Cerebellar nuclear complex (tissue), 1 donor: ENCODE data around the gene LIMS3.
"Not testable (repeated sequence)": the region's sequence is repeated elsewhere in the genome, so short reads cannot be mapped to it uniquely, and the experiment has no call there.

Experiments
- DNase-seq, 2 experiments: peaks; one replicate each; lab custom pipeline; 2025; lab: John Stamatoyannopoulos, UW

The LIMS3 gene

DNA sequence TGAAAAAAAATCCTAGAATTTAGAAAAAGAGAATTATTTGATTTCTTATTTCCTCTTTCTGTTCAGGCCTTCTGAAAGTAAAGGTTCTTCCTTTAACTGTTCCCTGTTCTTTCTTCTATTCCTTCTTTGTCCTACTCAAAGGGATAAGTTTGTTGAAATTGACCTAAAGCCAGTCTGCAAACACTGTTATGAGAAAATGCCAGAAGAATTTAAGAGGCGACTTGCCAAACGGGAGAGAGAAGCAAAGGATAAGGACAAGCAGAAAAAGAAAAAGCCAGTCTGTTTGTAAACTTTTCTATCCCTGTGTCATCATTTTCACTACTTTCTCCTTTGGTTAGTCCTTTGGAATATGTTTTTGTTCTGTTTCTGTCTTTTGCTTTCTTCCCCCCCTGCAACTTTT, 26.0 kb downstream of the LIMS3 start:
- not testable (repeated sequence) for DNase-seq

DNA sequence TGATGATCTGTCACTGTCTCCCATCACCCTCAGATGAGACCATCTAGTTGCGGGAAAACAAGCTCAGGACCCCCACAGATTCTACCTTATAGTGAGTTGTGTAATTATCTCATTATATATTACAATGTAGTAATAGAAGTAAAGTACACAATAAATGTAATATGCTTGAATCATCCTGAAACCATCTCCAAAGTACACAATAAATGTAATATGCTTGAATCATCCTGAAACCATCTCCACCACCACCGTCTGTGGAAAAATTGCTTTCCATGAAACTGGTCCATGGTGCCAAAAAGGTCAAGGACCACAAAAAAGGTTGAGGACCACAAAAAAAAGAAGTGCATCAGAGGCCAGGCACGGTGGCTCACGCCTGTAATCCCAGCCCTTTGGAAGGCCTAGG, 29.3 kb downstream of the LIMS3 start:
- DNase-seq = not testable (repeated sequence)

DNA sequence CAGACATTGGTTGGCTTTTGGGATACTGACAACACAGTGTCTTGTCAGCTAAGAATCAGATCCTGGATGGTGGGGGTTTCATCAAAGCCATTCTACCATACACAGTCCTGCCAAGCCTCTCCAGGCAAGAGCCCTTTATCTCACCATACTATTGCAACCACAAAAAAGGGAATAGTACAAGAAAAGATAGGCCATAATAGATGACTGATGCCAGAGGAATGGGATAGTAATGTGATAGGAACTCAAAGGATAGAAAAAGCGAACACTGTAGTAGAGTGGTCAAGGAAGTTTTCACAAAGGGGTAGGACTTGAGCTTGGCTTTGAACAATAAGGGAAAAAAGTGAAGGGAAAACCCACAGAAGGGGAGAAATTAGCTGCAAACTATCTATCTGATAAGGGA, 30.7 kb downstream of the LIMS3 start:
- DNase-seq = not testable (repeated sequence)

DNA sequence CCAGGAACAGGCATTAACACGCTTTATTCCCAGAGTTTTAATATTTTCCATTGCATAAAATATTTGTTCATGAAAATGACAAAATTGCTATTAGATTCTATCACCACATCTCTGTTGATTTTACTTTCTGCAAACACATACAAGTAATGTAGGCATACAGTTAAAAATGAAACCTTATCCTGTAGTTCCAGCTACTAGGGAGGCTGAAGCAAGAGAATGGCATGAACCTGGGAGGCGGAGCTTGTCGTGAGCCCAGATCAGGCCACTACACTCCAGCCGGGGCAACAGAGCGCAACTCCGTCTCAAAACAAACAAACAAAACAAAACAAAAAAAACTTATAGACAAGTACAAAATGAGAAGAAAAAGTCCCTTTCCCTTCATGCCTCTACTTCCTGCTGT, 38.0 kb downstream of the LIMS3 start:
- not testable (repeated sequence) for DNase-seq

DNA sequence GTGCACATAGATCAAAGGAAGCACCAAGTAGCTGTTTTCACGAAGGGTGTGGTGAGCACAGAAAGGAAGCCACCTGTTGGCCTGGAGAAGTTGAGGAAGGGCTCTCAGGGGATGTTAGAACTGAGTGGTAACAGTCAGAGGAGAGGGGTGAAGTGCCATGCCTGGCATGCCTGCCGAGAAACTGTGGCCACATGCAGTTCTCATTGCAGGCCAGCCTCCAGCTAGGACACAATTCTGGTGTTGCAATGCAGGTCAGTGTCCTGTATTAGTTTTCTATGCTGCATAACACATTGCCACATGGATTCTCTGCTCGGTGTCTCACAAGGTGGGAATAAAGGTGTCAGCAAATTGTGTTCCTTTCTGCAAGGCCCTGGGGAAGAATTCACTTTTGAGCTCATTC, 46.9 kb downstream of the LIMS3 start:
- DNase-seq = not testable (repeated sequence)

DNA sequence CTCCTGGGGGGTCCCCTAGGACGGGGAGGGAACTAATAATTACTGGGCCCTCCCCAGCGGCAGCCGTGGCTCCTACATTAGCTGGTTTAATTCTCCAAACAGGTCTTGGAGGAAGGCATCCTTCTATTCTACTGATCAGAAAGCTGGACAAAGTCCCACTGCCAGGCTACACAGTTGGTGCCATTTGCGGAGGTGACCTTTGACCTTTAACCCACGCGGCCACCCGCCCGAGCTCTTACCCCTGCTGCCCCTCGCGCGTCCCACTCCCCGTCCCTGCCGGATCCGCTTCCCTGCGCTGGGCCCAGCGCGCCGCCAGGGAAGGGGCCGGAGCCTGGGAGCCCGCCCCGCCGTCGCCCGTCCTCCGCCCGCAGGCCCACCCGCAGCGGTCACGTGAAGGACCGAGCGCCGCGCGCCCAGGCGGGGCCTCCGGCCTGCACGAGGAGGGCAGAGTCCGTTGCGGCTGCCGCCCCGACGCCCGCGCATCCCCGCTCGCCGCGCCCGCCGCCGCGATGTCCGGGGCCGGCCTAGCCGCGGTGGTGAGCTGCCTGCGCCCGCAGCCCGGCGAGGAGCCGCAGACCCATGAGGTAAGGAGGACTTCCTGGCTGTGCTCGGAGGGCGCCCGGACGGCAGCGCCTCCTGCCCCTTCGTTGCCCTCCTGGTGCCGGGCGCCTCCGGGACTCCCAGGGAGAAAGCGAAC, 48.9 kb downstream of the LIMS3 start:
- DNase-seq = not testable (repeated sequence)

DNA sequence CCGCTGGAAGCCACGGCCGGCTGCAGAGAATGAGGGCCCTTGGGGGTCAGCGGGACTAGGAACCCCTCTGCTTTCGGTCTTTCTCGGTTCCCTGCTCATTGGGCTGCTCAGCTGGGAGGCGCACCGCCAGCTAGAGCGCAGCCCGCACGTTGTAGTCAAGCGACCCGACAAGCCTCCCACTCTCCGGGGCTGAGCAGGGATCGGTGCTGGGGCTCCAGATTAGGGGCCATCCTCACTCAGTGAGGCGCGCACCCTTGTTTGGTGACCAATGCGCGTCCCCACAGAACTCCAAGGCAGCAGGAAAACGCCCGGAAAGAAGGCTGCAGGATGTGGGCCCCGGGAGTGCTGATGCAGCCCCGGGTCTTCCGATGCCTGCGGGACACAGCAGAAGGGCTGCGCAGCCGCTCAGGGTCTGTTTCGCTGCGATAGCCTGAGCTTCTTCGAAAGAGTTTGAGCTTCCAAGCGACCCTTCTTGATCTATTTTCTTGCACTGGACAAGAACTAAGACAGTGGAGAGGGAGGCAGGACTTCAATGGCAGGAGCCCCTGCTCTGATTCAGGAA, 49.6 kb downstream of the LIMS3 start:
- DNase-seq = not testable (repeated sequence)

DNA sequence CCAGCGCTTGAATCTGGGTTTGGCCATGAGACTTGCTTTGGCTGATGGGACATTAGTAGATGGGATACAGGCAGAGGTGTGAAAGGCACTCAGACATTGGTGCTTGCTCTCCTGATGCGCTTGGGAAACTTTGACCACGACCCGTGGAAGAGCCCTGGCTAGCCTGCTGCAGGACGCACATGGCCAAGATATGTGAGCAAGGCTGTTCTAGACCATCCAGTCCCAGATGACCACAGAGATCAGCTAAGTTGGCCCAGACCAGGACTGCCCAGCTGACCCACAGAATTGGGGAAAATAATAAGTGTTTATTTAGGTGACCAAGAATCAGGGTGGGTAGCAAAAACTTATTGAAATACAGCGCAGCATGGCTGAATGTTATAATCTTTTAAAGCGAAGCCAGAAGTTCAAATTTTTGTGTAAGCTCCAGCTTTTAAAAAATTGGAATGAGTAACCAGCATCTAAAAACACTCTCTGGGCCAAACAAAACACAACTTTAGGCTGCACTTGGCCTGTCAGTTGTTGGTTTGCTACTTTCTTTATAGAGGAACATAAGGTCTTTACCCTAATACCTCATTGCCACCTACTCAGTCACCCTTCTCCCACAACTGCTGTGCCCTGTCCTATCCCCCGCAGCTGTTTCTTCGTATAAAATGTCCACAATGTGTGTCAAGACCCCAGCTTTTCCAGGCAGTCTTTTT, 51.8 kb downstream of the LIMS3 start:
- DNase-seq = not testable (repeated sequence)

DNA sequence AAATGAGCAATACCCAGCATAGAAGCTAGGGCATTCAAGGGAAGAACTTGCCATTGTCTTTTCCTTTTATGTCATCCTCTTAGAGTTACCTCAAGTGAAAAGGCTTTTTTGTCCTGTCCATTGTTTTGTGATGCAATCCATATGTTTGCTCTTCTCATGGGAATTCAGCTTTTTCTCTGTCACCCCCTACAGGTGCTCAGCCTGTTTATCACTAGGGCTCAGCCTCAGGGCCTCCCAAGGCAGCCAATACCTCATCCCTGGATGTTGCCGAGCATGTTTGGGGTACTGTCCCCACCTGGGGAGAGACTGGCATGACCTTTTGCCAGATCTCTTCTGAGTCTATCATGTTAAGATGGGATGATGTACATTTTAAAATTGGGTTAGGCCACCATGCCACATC, 65.5 kb downstream of the LIMS3 start:
- DNase-seq = not testable (repeated sequence)

DNA sequence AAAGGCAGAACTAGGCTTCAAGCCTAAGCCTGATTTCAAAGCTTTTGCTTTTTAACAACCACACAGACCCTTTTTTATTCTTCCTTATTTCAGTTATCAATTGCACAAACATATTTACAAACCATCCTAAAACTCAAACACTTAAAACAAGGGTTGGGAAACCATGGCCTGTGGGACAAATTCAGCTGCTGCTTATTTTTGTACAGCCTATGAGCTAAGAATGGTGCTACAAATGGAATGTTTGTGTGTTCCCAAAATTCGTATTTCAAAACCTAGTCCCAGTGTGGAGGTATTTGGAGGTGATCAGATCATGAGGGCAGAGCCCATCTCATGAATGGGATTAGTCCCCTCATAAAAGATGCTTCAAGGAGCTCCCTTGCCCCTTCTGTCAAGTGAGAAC, 67.0 kb downstream of the LIMS3 start:
- not testable (repeated sequence) for DNase-seq

DNA sequence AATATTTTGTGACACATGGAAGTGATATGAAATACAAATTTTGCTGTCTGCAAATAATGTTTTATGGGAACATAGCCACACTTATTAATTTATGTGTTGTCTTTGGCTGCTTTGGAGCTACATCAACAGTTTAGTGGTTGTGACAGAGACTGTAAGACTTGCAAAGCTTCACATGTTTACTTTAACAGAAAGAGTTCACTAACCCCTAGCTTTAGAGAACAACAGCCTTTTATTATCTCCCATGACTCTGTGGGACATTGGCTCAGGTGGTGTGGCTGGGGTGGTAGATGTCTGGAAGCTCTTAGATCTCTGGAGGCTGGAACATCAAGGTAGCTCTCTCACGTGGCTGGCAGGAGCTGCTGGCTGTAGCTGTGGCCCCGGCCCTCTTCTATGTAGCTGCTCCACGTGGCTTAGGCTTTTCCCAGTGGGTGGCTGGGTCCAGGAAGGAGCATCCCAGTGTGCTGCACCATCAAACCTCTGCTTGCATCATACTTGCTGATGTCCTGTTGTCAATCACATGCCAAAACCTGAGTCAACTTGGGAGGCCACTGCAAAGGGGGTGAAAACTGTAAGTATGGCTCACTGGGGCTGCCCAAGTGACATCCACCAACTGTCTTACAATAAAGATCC, 67.7 kb downstream of the LIMS3 start:
- not testable (repeated sequence) for DNase-seq

DNA sequence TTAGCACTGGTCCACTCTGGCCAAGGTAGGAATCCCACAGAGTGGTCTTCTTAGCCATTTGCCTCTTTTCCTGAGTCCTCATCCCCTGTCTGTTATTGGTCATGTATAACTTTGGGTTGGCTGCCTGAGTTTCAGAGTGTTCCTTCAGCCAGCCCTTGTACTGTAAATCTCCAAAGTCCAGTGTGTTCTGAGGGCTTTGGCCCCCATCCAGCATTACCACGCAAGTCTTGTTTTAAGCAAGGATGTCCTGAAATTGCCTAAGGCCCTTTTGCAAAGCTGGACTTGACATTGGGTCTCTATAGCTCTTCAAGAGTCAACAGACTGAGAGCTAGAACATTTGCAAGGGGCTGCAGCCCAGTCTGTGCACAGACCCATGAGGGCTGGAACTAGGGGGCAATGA, 68.4 kb downstream of the LIMS3 start:
- not testable (repeated sequence) for DNase-seq

DNA sequence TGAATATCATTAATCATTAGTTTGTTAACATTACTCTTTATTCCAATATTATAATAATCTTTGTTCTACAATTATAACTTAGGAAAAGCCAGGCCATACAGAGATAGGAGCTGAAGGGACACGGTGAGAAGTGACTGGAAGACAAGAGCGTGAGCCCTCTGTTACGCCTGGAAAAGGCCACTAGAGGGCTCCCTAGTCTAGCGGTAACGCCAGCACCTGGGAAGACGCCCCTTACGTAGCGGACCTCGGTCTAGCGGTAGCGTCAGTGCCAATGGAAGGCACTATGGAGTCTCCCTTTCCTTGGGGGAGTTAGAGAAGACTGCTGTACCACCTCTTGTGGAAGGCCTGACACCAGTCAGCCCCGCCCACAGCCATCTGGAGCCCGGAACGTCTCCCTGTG, 71.4 kb downstream of the LIMS3 start:
- DNase-seq = not testable (repeated sequence)

DNA sequence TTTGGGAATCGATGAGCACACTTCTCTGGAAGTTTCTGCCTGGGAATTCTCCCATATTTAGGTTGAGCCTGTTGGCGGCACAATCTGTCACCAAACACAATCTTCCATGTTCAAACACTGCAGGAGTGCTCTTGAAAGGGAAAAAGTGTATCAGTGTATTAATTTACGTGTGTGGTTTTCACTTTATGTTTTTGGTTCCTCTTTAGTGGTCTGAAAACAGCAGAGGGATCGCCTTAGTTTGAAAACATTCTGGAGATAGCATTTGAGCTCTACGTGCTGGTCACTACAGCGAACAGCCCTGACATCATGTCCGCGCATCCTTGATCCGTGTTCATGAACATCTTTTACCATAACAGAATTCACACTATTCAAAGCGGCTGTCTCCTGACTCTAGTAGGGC, 73.2 kb downstream of the LIMS3 start:
- not testable (repeated sequence) for DNase-seq
